Thyroid gland (tissue), 4 donors: ENCODE measurements around the gene PHACTR1. TPM values are rescaled to one million over a fixed set of nuclear protein-coding genes. Genes with fewer than 3 reads are reported as not detected.

Experiments
- DNase-seq, 2 donors: peaks; one replicate each; pipeline ENCODE4 v3.0.0-alpha.2; 2019
- H3K27ac ChIP-seq, 3 donors: fragments of 200-600 bp; sonication (generic); 1 replicate in 2 of 3; 2 replicates in 1 of 3; pipeline ENCODE4 v1.5.1; 2016 to 2019; ENCODE audit warnings: mild to moderate bottlenecking in 1 of 3, moderate library complexity in 1 of 3
- H3K27me3 ChIP-seq: fragments of 200-600 bp; sonication (generic); one replicate; pipeline ENCODE4 v1.5.1; 2019
- H3K36me3 ChIP-seq, 2 donors: fragments of 200-600 bp; sonication (generic); one replicate each; pipeline ENCODE4 v1.5.1; 2016 to 2019
- H3K4me1 ChIP-seq, 2 donors: fragments of 200-600 bp; sonication (generic); one replicate each; pipeline ENCODE4 v1.5.1; 2017 to 2019
- H3K4me3 ChIP-seq, 3 donors: fragments of 200-600 bp; sonication (generic); replicated peaks in 1 of 3; 1 replicate in 2 of 3; 2 replicates in 1 of 3; pipeline ENCODE4 v1.5.1; 2016; ENCODE audit warnings: mild to moderate bottlenecking in 1 of 3
- H3K9me3 ChIP-seq: fragments of 200-600 bp; sonication (generic); one replicate; pipeline ENCODE4 v1.5.1; 2017
- POLR2A ChIP-seq, 2 donors: fragments of 450-650 bp; IDR thresholded peaks; one replicate each; pipeline ENCODE4 v1.6.1; 2017; ENCODE audit warnings: antibody characterized with exemption in 2 of 2, mild to moderate bottlenecking in 2 of 2, moderate library complexity in 1 of 2
- WGBS, 2 donors: methylation state at CpG; one replicate each; pipeline ENCODE4 v1.1.5; 2017; 5-methylcytosine and 5-hydroxymethylcytosine counted together
- intact Hi-C: fragments of 100-400 bp; cut with DNase I; formaldehyde crosslinking; loops from one replicate; pipeline ENCODE4 v1.15.1; 2023
- total RNA-seq, 4 donors: library from RNA; depleted of rRNA; stranded (reverse); fragments of >200 nt; gene quantifications; one replicate each; pipeline ENCODE4 v1.2.3, GENCODE V29; 2016
- TF ChIP-seq, protein P1 (sequence below), 6 experiments: fragments of 200-600 bp in 3 of 6; fragments of 450-650 bp in 3 of 6; sonication (generic) in 3 of 6; IDR thresholded peaks; one replicate each; pipeline ENCODE4 v1.5.1; 2016 to 2019; ENCODE audit warnings: antibody characterized with exemption in 6 of 6, mild to moderate bottlenecking in 2 of 6, inconsistent platforms in 1 of 6, moderate library complexity in 1 of 6

The PHACTR1 gene
- total RNA-seq, 4 donors from 2014 or later, result 2.9 to 8.6 (median 4.4) TPM

DNA sequence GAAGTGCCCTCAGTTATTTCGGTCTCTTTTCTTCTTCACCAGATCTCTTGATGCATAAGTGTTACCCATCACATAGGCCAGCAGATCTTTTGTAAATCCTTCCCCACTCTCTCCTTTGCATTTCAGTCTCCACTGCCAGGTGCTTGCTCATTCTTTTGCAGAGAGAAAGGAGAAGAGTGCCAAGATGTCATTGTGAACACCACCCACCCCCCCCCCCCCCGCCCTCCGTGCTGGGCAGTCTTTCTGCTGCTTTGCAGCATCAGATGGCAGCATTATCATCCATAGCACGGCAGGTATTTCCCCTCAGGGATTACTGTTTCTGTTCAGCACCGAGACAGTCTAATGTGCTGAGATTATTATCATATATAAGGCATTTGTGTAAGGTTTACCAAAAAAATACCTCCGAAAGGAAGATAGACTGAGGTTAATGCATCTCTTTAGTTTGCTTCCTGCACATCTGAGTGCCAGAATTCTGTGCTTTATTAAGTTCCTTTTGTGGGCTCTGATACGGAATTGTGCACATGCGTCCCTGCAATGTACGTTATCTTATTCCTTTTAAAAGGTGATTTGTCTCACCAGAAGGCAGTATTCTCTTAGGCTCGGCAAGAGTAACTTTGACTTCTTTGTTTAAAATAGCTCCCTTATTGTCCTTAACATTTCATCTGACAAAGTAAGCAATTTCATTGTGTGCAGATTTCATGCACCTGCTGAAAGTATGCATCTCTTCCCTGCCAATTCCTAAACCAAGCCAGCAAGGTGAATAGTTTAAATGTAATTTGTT, 128.8 kb downstream of the PHACTR1 start:
- DNase-seq, result no peak
- no peaks in the 10 kb centered on the region for H3K27me3 ChIP-seq
- H3K4me1 ChIP-seq, result no peaks in the 10 kb centered on the region
- H3K36me3 ChIP-seq, result no peaks in the 10 kb centered on the region
- TF ChIP-seq POLR2A (IDR thresholded peaks at IDR 0.05), result no peak
- TF ChIP-seq, protein P1, sequence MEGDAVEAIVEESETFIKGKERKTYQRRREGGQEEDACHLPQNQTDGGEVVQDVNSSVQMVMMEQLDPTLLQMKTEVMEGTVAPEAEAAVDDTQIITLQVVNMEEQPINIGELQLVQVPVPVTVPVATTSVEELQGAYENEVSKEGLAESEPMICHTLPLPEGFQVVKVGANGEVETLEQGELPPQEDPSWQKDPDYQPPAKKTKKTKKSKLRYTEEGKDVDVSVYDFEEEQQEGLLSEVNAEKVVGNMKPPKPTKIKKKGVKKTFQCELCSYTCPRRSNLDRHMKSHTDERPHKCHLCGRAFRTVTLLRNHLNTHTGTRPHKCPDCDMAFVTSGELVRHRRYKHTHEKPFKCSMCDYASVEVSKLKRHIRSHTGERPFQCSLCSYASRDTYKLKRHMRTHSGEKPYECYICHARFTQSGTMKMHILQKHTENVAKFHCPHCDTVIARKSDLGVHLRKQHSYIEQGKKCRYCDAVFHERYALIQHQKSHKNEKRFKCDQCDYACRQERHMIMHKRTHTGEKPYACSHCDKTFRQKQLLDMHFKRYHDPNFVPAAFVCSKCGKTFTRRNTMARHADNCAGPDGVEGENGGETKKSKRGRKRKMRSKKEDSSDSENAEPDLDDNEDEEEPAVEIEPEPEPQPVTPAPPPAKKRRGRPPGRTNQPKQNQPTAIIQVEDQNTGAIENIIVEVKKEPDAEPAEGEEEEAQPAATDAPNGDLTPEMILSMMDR (IDR thresholded peaks at IDR 0.05), result no peak
- intact Hi-C loops, result no loop called here
- H3K9me3 ChIP-seq, result no peaks in the 10 kb centered on the region
- WGBS, 2 donors, result 57 to 63% methylated on average over 10 of the region's 10 CpGs
- no peak overlapping the region for H3K4me3 ChIP-seq
- H3K27ac ChIP-seq, result no peak overlapping the region

DNA sequence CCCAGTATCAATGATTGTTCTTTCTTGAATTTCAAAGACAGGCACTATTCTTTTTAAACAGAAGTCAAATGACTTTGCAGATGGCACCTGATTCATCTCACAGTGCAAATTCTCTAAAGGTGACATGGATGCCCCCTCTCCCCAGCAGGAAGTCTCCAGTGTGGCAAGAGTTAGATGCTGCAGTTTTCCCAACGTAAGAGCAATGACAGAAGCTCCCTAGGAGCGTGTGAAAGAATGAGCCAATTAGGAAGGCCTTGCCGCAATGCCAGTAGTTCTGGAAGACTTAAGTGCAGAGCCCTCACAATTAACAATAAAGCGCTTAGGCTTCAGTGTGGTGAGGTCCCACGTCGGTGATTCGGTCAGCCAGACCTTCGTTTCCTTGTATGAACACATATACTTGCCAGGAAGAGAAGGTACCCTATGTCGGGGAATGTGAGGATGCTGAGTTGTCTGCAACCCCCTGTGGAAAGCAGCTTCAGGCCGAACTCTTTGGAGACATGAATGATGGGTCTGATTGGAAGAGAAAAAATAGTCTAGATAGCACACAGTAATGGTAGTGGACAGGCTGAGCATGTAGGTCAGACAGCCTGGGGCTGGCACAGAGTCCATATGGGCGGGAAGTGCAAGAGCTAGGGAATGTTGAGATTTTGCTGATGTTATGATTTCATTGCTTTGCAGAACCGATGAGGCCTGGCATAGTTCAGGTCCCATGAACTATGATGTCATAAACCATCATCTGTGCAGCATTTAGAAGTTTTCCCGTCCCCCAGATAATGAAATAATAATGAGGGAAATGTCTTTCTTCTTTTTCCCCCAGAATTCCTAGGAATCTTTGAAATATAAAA, 132.6 kb downstream of the PHACTR1 start:
- DNase-seq, result no peak
- 71 to 79% methylated on average over 13 of the region's 13 CpGs for WGBS, 2 donors
- Histone ChIP-seq H3K27ac (no peak overlapping the region), H3K9me3 (no peaks in the 10 kb centered on the region), H3K4me3 (no peak overlapping the region), H3K36me3 (no peaks in the 10 kb centered on the region), H3K4me1 (no peaks in the 10 kb centered on the region), H3K27me3 (no peaks in the 10 kb centered on the region)
- no peak for TF ChIP-seq POLR2A (IDR thresholded peaks at IDR 0.05)
- TF ChIP-seq, protein P1 (IDR thresholded peaks at IDR 0.05), result no peak
- intact Hi-C loops, result no loop called here

DNA sequence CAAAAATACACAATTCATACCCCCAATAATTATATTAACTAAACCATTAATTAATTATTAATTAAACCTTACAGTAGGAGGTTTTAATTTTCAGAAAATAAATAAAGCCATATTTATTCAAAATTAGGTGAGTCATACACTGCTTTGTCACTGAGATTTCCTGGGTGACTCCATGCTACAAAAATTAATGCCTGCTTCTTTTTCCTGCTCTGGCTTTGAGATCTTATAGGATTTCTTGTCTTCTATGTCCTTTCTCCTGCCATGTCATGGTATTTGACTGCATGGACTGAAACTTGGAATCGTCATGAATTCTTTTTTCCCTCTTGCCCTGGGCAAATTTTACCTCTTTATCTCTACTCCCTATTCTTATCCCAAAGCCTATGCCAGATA, 133.2 kb downstream of the PHACTR1 start:
- no peaks in the 10 kb centered on the region for H3K9me3 ChIP-seq
- 91 to 94% methylated on average over 1 of the region's 1 CpG for WGBS, 2 donors
- TF ChIP-seq, protein P1 (IDR thresholded peaks at IDR 0.05), result no peak
- no peak for TF ChIP-seq POLR2A (IDR thresholded peaks at IDR 0.05)
- no peak overlapping the region for H3K4me3 ChIP-seq
- no peaks in the 10 kb centered on the region for H3K36me3 ChIP-seq
- DNase-seq, result no peak
- no peaks in the 10 kb centered on the region for H3K27me3 ChIP-seq
- no peak overlapping the region for H3K27ac ChIP-seq
- intact Hi-C loops, result no loop called here
- no peaks in the 10 kb centered on the region for H3K4me1 ChIP-seq

DNA sequence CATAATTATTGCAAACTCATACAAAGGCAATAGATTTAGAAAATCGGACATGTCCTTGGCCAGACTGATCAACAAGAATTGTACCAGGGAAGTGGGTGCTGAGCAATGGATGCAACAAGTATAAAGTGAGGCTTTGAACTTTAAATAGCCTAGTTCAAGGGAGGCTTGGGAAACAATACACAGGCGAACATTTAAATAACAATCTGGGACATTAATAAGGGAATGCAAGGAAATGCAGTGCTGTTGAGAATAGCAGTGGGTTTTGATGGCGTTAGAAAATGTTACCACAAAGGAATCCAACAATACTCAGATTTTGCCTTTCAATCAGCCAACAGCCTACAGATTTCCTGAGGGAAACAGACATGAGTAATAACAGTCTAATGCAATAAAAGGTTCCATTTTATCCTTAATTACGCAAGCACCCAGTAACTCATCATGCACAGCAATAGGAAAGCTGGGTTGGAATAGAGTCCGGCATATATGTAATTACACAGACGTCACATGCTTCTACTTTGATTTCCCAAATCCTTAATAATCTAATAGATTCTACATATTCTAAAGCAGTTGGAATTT, 134.6 kb downstream of the PHACTR1 start:
- Histone ChIP-seq H3K27me3 (no peaks in the 10 kb centered on the region), H3K4me1 (no peaks in the 10 kb centered on the region), H3K9me3 (no peaks in the 10 kb centered on the region), H3K36me3 (no peaks in the 10 kb centered on the region), H3K4me3 (no peak overlapping the region), H3K27ac (no peak overlapping the region)
- WGBS, 2 donors, result 77 to 85% methylated on average over 6 of the region's 6 CpGs
- intact Hi-C loops, result no loop called here
- TF ChIP-seq POLR2A (IDR thresholded peaks at IDR 0.05), result no peak
- TF ChIP-seq, protein P1 (IDR thresholded peaks at IDR 0.05), result no peak
- DNase-seq, result no peak
